ENCODE results near the gene ADCY9.
"Not testable (repeated sequence)": the region's sequence is repeated elsewhere in the genome, so short reads cannot be mapped to it uniquely, and the experiment has no call there.

The ADCY9 gene

DNA sequence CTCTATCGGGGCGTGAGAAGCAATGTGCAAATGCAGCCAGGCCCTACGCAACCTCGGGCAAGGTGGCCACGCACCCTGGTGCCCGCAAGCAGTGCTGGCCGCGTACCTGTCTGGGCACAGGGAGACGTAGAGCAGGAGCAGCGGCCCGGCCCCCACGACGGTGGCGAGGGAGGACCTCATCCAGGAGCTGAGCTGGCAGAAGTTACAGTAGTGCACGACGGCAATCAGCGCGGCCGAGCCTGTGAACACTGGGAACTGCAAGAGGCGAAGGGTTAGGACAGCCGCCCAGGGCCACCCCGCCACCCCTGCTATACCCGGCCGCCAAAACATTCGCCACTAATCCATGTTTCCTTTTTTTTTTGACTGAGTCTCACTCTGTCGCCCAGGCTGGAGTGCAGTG lies 138.9 kb downstream of the ADCY9 start:
- DNase-seq (ENCODE audit: low read depth, low spot score) = no peak

DNA sequence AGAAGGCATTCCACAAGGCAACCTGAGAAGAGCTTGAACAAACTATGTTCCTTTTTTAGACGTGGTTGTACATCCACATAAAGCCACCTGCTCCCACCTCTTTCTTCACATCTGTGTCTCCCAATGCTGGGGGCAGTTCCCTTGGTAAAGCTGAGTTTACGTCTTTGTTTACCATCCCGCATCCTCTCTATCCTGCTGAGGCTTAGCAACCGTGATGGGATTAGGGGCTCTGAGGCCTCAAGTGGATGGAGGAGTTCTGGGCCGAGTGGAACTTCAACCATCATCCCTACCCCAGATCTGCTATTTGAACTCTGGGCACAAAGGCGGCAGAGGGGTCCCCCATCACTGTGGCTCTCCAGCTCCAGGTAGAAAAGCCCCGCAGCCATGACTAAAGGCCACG lies 141.5 kb downstream of the ADCY9 start:
- DNase-seq (ENCODE audit: low read depth, low spot score) = no peak

DNA sequence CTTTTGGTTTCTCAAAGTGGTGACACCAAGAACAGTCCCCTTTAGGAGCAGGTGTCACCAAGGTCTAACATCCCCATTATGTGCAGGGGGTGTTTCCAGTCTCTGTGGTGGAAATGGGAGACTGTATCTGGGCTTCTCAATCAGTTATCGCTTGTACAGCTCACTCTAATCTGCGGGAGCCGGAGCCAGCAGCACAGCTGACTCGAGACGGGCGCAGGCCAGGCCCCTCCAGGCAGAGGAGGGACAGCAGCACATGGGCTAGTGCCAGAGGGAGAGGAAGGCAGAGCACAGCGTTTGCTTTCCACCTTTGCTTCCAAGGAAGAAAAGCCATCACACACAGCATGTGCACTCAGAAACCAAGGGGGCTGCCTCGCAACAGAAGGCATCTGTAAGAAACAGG lies 144.5 kb downstream of the ADCY9 start:
- DNase-seq (ENCODE audit: low read depth, low spot score) = no peak

DNA sequence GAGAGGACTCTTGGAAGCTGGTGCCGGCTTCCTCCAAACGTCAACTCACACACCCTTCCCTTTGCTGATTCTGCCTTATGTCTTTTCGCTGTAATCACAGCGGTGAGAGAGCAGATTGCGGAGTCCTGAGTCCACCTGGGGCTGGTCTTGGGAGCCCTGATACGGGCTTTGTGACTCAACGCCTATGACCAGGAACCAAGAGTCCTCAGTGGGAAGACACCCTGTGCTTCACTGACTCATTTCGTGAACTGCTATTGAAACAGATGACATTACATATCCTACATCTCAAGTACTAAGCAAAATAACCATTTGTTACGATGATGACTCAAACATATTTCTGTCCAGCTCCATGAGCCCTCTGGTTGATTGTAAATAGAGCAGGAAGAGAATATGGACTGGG lies 145.0 kb downstream of the ADCY9 start:
- no peak for DNase-seq (ENCODE audit: low read depth, low spot score)

DNA sequence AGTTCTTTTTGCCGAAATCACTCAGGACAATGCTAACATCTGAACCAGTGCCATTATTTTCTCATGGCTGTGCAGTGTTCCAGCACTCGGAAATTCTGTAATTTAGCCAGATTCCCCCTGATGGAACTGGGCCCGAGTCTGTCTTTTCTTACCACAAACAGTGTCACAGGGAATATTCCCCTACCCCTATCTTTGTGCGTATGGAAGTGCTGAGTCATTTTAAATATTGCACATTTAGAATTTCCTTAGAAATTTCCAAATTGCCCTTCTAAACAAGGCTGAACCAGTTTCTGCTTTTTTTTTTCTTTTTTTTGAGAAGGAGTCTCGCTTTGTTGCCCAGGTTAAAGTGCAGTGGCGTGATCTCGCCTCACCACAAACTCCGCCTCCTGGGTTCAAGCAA lies 147.7 kb downstream of the ADCY9 start:
- DNase-seq (ENCODE audit: low read depth, low spot score) = no peak

DNA sequence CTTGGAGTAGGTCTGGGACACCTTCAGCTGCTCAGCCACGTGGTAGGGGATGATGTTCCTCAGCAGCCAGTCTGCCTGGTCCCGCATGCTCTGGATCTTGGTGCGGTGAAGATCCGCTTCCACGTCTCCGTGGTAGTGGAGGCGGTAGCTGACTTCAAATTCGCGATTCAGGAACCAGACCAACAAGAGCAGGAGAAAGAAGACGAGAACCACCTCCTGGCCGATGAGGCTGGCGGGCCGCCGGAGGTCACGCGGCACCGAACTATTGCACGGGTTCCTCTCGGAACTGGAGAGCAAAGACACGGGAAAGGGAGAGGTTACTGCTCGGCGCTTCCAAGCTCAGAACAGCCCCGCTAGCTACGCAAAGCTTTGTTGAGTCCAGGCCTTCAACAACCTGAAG lies 149.6 kb downstream of the ADCY9 start:
- no peak for DNase-seq (ENCODE audit: low read depth, low spot score)

DNA sequence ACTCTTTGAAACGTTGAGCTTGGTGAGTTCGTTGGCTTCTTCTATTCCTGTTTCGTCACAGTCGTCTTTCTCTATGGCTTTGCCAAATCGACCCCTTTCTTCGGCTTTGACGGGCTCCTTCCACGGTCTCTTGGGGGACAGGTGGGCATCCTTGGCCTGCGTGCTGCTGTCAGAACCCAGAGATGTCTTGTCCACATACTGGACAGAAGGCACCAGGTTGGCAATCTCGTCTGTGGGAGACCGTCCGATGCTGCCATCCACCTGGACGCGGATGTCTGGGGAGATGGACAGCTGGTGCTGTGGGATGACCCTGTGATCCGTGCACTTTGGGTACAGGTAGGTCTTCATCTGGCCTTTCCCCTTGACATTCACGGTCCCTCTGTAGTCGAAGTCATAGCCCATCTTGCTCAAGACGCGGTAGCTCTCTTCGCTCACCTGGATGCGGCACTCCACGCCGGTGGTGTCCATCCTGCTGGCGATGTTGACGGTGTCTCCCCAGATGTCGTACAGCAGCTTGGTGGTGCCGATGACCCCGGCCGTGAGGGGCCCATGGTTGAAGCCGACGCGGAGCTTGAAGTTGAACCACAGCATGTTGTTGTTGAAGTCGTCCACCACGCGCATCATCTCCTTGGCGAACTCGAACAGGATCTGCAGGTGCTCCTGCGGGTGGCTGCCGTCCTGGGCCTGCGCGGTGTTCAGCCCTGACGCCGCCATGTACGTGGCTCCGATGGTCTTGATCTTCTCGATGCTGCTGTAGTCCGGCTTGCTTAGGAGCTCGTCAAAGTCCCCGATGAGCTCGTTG lies 150.3 kb downstream of the ADCY9 start:
- DNase-seq (ENCODE audit: low read depth, low spot score) = no peak

DNA sequence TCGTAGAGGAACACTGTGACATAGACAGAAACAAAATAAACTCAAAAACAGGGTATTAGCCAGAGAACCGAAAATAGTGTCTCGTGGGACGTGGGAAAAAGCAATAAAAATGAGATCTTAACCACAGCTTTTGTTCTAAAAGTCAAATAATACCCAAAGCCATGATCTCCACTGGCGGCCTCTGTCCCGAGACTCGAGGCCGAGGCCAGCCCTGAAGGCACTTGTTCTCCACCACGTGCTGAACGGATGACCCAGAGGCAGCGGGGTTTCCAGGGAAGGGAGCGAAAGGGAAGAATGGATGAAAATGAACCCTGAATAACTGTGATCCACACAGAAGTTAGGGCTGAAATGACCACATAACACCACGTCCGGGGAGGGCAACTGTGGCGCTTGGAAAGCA lies 150.9 kb downstream of the ADCY9 start:
- no peak for DNase-seq (ENCODE audit: low read depth, low spot score)

DNA sequence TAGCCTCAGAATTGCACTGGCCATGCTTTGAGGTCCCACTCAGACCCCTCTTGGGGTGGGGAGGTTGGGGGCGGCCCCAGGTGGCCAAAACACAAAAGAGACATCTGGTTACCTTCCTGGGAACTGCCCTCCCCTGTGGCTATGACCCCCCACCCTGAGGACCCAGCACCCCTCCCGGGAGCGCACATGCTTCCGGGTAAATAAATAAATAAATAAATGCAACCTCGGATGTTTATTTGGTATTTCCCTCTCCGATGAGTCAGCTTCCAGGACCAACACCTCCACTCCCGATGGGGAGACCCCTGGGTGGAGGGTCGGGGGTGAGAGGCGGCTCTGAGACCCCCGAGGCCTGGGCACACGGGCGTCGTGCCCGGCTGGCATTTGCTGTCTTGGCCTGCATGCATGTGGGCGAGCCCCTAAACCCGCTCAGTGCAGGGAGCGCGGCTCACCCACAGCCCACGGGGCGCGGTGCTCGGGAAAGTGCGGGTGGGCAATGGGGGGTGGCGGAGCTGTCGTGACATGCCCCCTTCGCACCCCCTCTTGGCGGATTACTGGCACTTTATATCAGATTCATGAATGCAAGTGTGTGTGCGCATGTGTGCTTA lies 151.5 kb downstream of the ADCY9 start:
- no peak for DNase-seq (ENCODE audit: low read depth, low spot score)

DNA sequence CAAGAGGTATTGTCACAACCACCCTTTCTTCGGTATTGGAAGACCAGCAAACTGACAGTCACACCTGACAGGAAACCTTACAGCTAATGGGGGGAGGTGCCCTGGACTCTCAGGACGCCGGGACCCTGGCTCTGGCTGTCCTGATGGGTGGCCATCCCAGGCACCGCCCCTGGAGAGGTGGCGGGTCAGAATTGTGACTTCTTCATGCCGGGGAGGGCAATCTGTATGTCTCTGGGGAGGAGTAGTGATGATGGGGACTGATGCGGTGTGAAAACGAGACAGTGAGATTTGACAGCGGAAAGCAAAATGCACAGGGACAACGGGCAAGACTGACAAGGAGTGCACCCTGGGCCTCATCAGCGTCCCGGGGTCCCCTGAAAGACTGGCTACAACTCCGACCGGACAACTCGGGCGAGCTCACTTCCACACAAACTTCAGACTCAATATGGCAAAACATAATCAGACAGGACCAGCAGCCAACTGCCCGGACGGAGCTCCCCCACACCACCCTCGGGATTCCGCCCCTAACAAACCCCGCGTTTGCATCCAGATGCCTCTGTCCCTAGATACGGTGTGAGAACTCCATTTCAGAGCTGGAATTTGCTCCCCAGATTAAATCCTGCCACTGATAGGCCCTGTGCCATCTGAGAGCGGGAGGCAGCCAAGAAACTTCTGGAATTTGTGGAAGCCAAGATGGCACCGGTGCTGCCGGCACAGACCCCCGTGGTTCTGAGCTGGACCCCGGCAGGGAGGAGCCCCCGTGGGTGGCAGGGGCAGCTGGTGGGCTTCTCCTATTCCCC lies 152.2 kb downstream of the ADCY9 start:
- no peak for DNase-seq (ENCODE audit: low read depth, low spot score)

DNA sequence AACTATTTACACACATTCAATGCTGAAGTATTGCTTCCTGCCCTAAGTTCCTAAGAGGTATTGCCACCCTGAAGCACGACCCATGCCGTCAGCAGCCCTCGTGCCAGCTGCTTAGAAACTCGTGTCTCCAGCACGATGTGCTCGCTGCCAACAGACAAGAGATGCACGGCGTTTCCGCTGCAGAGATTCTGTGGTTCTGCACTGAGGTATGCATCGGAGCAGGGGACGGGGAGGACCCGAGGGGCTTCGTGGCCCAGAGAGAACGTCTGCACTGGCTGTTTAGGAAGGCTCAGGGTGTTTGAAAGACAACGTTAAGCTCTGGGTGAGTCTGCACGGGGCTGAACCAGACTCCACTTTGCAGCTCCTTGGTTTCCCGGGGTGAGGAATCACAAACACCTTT lies 153.0 kb downstream of the ADCY9 start:
- peak; percentile 37 for DNase-seq (ENCODE audit: low read depth, low spot score)

DNA sequence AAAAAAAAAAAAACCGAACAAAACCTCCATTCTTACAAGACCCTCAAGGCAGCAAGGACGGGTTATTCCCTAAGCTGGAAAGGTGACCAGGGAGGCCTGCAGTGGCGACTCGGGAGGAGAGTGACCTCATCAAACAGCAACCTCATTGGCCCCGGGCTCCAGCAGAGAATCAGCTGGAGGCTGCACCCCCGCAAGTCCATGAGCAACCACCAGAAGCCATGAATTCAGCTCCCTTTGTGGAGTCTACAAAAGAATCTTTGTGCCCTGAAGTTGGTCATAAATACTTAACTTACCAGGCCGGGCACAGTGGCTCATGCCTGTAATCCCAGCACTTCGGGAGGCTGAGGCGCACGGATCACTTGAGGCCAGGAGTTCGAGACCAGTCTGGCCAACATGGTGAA lies 154.8 kb downstream of the ADCY9 start:
- DNase-seq (ENCODE audit: low read depth, low spot score) = peak; percentile 64

DNA sequence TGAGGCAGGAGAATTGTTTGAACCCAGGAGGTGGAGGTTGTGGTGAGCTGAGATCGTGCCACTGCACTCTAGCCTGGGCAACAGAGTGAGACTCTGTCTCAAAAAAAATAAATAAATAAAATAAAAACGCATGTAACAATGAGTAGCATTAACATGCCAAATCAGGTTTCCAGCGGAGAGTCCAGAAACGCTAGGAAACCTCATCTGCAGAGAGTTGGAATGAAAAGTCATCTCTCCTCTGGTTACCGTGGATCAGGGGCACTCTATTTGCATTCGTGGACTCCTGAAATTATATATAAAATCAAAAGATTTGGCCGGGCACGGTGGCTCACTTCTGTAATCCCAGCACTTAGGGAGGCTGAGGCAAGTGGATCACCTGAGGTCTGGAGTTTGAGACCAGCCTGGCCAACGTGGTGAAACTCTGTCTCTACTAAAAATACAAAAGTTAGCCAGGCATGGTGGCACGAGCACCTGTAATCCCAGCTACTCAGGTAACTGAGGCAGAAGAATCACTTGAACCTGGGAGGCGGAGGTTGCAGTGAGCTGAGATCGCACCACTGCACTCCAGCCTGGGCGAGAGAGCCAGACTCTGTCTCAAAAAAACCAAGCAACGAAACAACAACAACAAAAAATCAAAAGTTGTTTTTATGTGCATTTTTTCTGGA lies 156.2 kb downstream of the ADCY9 start:
- not testable (repeated sequence) for DNase-seq (ENCODE audit: low read depth, low spot score)

DNA sequence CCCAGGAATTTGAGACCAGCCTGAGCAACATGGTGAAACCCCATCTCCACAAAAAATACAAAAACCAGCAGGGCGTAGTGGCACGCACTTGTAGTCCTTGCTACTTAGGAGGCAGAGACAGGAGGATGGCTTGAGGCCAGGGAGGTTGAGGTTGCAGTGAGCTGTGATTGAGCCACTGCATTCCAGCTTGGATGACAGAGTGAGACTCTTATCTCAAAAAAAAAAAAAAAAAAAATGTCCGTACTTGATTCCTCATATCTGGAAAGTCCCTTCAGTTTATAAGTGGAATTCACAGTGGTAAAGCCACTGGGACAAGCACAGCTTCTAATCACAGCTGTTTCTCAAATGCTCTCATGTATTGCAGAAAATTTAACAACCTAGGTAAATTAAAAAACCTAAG lies 157.1 kb downstream of the ADCY9 start:
- no peak for DNase-seq (ENCODE audit: low read depth, low spot score)

DNA sequence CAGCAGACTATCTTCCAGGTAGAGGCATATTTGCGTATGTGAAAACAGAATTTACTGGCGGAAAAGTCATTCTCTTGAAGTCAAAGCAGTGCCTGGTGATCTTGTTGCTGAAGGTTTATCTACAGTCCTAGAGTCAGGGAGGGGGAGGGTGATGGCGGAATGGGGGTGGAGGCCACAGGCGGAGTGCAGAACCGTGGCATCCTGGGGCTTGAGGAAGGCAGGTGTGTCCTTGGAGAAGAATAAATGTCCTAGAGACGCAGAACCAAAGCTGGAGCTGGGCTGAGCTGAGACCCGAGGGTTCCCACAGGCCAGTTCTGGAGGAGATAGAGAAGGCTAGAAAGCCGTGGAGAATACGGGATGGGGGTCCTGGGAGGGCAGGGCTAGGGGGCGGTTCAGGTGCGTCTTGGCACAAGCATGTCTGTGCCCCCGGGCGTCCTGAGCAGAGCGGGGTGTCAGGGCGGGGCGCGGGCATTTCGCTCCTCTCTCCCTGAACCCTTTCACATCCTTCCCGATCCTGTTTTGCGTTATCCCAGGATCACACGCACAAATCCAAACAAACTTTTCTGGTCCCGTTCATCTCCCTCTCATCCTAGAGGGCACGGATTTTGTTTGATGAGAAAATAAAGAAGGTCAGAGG lies 158.8 kb downstream of the ADCY9 start:
- DNase-seq (ENCODE audit: low read depth, low spot score) = no peak

DNA sequence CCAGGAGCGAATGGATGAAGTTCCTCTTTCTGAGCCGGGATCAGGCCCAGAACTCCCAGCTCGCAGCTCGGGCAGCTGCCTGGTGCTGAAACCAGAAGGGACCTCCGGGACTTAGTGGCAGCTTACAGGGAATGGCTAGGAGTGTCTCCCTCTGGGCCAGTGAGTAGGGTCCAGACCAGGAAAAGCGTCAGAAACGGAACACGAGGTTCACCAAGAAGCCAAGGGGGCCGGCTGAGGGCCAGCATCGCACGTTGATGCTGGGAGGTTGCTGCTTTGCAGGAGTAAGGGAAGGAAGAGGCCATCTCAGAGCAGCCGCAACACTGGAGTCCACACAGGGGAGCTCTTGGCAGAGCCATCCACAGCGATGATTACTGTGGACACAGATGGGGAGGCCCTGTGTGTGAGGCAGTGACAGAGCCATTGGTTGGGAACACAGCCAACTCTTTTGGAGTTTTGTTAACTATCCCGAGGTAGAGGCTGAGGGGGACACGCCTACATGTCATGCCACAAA lies 161.8 kb downstream of the ADCY9 start:
- no peak for DNase-seq (ENCODE audit: low read depth, low spot score)

DNA sequence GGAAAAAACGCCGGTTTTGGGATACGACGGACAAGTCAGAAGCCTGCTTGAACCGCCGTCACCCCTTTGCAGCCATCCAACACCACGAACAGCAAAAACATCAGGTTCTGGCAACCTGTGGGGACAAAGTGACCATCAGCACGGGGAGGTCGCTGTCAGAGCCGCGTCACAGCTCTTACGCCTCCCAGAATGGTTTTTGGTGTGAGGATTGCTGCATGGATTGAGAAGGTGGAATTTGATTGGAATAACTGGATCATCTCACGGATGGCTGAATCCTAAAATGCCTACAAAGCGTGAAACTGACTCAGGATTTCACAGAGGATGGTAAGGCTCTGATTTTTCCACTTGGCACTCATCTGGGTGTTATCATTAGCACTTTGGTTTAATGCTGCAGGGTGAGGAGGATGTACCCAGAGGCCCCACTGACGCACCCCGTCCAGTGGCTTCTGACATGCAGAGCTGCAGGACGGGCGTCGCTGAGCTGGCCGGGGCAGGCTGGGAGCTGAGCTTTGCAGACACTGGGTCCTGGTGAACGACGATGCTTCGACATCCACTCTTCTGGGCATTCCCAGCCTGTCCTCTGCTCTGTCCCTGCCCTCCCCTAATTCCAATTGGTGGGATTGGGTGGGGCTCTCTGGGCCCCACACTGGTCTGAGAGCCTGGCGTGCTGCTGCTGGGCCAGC lies 162.4 kb downstream of the ADCY9 start:
- DNase-seq (ENCODE audit: low read depth, low spot score) = no peak

DNA sequence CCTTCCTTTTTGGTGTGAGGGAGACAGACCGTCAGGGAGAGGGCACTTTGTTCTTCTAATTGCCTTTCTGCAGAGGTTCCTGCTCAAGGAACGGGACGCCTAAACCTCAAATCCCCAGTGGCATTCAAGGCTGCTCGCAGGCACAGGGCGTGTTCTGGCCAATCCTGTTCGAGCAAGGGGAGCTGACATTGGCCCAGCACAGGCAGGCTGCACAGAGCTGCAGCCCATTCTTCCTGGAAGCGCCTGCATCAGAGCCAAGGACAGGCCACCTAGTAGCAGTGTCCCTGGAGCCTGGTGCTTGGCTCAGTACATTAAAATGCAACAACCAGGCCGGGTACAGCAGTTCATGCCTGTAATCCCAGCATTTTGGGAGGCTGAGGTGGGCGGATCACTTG lies 163.5 kb downstream of the ADCY9 start:
- peak; percentile 64 for DNase-seq (ENCODE audit: low read depth, low spot score)

DNA sequence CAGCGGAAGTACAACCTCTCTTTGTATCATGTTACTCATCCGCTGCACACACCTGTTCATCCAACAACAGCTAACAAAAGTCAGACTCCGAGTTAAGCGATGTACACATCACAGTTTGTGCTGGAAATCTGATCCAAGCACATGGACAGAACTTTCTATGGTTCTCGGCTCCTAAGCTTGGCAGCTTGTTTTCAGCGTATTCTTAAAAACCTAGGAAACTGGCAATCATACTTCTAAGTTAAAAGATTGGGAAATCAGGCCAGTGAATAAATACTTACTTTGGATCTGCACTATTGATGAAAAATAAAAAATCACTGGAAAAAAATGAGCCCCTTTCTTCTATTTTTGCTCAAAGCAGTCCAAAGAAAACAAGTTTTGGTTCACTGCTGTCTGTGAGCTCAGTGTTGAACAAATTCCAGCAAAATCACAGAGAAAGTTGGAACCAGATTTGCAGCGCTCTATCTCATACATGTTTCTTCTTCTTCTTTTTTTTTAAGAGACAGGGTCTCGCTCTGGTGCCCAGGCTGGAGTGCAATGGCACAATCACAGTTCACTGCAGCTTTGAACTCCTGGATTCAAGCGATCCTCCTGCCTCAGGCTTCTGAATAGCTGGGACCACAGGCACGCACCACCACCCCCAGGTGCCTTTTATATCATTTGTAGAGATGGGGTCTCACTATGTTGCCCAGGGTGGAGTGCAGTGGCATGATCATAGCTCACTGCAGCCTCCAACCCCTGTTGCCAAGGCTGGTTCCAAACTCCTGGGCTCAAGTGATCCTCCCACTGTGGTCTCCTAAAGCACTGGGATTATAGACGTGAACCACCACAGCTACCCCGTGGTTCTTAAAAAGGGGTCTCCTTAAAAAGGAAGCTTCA lies 164.1 kb downstream of the ADCY9 start:
- no peak for DNase-seq (ENCODE audit: low read depth, low spot score)

DNA sequence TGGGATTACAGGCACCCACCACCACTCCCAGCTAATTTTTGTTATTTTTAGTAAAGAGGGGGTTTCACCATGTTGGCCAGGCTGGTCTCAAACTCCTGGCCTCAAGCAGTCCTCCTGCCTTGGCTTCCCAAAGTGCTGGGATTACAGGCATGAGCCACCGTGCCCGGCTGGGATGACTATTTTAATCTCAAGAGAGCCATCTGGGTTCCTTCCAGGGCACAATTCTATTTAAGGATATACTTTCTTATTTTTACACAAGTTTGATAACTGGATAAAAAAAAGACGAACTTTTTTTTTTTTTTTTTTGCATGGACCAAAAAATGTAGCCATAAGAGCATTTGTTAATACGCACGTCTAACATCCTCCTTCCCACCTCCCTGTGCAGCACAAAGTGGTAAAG lies 164.9 kb downstream of the ADCY9 start:
- DNase-seq (ENCODE audit: low read depth, low spot score) = not testable (repeated sequence)

Measured in ELF-1 (cell line).